SK-N-SH (cell line): ENCODE measurements around the gene TBC1D16.

ENCODE experiments used
- FOXM1 ChIP-seq: IDR thresholded peaks from 2 replicates; pipeline ENCODE4 v1.4.0; 2012; ENCODE audit warnings: low read depth, mild to moderate bottlenecking
- POLR2AphosphoS5 ChIP-seq: IDR thresholded peaks from 2 replicates; pipeline ENCODE4 v1.6.1; 2012; ENCODE audit warnings: low read depth, low read length
- RAD21 ChIP-seq: IDR thresholded peaks from 2 replicates; pipeline ENCODE4 v1.6.1; 2012; ENCODE audit warnings: mild to moderate bottlenecking, low read length
- TAF1 ChIP-seq: IDR thresholded peaks from 2 replicates; pipeline ENCODE4 v1.6.1; 2012; ENCODE audit warnings: low read depth, mild to moderate bottlenecking, low read length, moderate library complexity, borderline replicate concordance
- YY1 ChIP-seq: IDR thresholded peaks from 2 replicates; pipeline ENCODE4 v1.4.0; 2012; ENCODE audit warnings: low read depth, mild to moderate bottlenecking
- TF ChIP-seq, protein P1 (sequence below): fragments of 200-600 bp; sonication (generic); IDR thresholded peaks from 2 replicates; pipeline ENCODE4 v1.6.1; 2017; ENCODE audit warnings: antibody characterized with exemption, mild to moderate bottlenecking, moderate library complexity
- TF ChIP-seq, protein P2 (sequence below): IDR thresholded peaks from 2 replicates; pipeline ENCODE4 v1.4.0; 2012; ENCODE audit warnings: low read depth

- no peak for TF ChIP-seq RAD21
- TF ChIP-seq, protein P1, sequence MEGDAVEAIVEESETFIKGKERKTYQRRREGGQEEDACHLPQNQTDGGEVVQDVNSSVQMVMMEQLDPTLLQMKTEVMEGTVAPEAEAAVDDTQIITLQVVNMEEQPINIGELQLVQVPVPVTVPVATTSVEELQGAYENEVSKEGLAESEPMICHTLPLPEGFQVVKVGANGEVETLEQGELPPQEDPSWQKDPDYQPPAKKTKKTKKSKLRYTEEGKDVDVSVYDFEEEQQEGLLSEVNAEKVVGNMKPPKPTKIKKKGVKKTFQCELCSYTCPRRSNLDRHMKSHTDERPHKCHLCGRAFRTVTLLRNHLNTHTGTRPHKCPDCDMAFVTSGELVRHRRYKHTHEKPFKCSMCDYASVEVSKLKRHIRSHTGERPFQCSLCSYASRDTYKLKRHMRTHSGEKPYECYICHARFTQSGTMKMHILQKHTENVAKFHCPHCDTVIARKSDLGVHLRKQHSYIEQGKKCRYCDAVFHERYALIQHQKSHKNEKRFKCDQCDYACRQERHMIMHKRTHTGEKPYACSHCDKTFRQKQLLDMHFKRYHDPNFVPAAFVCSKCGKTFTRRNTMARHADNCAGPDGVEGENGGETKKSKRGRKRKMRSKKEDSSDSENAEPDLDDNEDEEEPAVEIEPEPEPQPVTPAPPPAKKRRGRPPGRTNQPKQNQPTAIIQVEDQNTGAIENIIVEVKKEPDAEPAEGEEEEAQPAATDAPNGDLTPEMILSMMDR: no peak
- TF ChIP-seq FOXM1: no peak
- no peak for TF ChIP-seq YY1
- TF ChIP-seq, protein P2, sequence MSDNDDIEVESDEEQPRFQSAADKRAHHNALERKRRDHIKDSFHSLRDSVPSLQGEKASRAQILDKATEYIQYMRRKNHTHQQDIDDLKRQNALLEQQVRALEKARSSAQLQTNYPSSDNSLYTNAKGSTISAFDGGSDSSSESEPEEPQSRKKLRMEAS: no peak
- TF ChIP-seq POLR2AphosphoS5: no peak
- no peak for TF ChIP-seq TAF1
Observed at GRCh38 chr17:80050706-80051105, 15.0 kb upstream of the TBC1D16 start.
